IPS DF 6.9 (cell line): ENCODE results near the gene KCNQ1.

Experiments
- DNase-seq: peaks from one replicate; pipeline ENCODE4 v3.0.0-alpha.2; 2013; ENCODE audit warnings: low read depth, low spot score
- H3K27ac ChIP-seq: one replicate; pipeline ENCODE4 v1.5.1; 2013; ENCODE audit warnings: low read length, control low read depth
- H3K27me3 ChIP-seq: 2 replicates; pipeline ENCODE4 v1.6.1; 2013; ENCODE audit warnings: mild to moderate bottlenecking, low read length; ENCODE audit not compliant: control insufficient read depth, insufficient read depth
- H3K36me3 ChIP-seq: 2 replicates; pipeline ENCODE4 v1.6.1; 2013; ENCODE audit warnings: low read length; ENCODE audit not compliant: control insufficient read depth, insufficient read depth
- H3K4me1 ChIP-seq: 2 replicates; pipeline ENCODE4 v1.6.1; 2013; ENCODE audit warnings: low read length; ENCODE audit not compliant: control insufficient read depth, insufficient read depth
- H3K4me3 ChIP-seq: 2 replicates; pipeline ENCODE4 v1.5.1; 2013; ENCODE audit warnings: mild to moderate bottlenecking, low read length
- H3K9me3 ChIP-seq: 2 replicates; pipeline ENCODE4 v1.6.1; 2013; ENCODE audit warnings: low read length, inconsistent platforms; ENCODE audit not compliant: control insufficient read depth, insufficient read depth
- WGBS: extraction: QIAGEN DNeasy Blood & Tissue Kit; methylation state at CpG from one replicate; pipeline ENCODE4 v1.1.7; 2013; ENCODE audit warnings: mixed read lengths, missing lambda C conversion rate; ENCODE audit not compliant: insufficient read length, insufficient coverage; 5-methylcytosine and 5-hydroxymethylcytosine counted together

Gene KCNQ1

DNA sequence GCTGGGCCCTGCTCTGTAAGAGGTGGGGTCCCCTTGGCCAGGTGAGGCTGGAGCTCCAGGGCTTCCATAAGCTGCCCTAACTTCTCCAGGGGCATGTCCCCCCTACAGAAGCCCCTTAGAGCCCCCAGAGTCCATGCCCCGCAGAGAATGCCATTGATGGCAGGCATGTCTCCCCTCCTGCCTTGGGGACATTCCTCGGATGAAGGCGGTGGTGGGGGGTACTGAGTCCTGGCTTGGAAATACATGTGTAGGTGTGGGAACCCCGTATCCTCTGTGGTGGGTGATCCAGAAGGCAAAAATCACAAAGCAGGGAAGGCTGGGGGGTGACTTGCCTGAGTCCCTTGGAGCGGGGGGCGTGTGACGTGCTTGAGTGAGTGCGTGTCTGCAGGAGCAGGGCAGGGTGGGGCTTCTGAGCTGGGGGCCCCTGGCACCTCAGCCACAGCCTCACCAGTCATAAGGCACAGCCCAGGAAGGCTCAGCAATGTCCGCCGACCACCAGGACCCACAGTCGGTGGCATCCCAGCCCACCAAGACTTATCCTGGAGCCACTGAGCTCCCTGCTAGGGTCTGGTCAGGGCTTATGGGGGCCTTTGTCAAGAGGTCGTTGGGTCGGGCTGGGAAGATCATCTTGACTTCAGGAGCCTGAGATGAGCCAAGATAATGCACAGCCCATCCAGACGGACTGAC is 324.7 kb downstream of the KCNQ1 start:
- no peaks in the 10 kb centered on the region for H3K4me1 ChIP-seq
- H3K27me3 ChIP-seq = peaks cover 15% of the 10 kb centered on the region; the same call in 1 of the 2 replicates
- no CpG with 5 or more reads among the region's 14 CpGs for WGBS
- H3K27ac ChIP-seq = no peak overlapping the region
- DNase-seq = no peak
- H3K9me3 ChIP-seq = no peaks in the 10 kb centered on the region
- H3K4me3 ChIP-seq = no peak overlapping the region
- no peaks in the 10 kb centered on the region for H3K36me3 ChIP-seq

- Histone ChIP-seq H3K36me3 (no peaks in the 10 kb centered on the region), H3K27me3 (peaks cover 15% of the 10 kb centered on the region; the same call in 1 of the 2 replicates), H3K27ac (no peak overlapping the region), H3K4me3 (no peak overlapping the region), H3K4me1 (no peaks in the 10 kb centered on the region), H3K9me3 (no peaks in the 10 kb centered on the region)
- no CpG with 5 or more reads among the region's 13 CpGs for WGBS
- no peak for DNase-seq
Observed at GRCh38 chr11:2770096-2770751, 325.4 kb downstream of the KCNQ1 start.

GRCh38 chr11:2770761-2771301 is 326.0 kb downstream of the KCNQ1 start:
- no peaks in the 10 kb centered on the region for H3K9me3 ChIP-seq
- H3K4me1 ChIP-seq = no peaks in the 10 kb centered on the region
- peaks cover 13% of the 10 kb centered on the region; the same call in 1 of the 2 replicates for H3K27me3 ChIP-seq
- no CpG with 5 or more reads among the region's 9 CpGs for WGBS
- no peak overlapping the region for H3K27ac ChIP-seq
- H3K4me3 ChIP-seq = no peak overlapping the region
- H3K36me3 ChIP-seq = no peaks in the 10 kb centered on the region; the same call in 1 of the 2 replicates
- DNase-seq = no peak

- Histone ChIP-seq H3K27ac (no peak overlapping the region), H3K4me1 (no peaks in the 10 kb centered on the region), H3K36me3 (no peaks in the 10 kb centered on the region; the same call in 1 of the 2 replicates), H3K27me3 (peaks cover 9% of the 10 kb centered on the region; the same call in 1 of the 2 replicates), H3K4me3 (no peak overlapping the region), H3K9me3 (no peaks in the 10 kb centered on the region)
- DNase-seq = no peak
- WGBS = no CpG with 5 or more reads among the region's 12 CpGs
Observed at GRCh38 chr11:2771758-2772466, 327.1 kb downstream of the KCNQ1 start.

DNA sequence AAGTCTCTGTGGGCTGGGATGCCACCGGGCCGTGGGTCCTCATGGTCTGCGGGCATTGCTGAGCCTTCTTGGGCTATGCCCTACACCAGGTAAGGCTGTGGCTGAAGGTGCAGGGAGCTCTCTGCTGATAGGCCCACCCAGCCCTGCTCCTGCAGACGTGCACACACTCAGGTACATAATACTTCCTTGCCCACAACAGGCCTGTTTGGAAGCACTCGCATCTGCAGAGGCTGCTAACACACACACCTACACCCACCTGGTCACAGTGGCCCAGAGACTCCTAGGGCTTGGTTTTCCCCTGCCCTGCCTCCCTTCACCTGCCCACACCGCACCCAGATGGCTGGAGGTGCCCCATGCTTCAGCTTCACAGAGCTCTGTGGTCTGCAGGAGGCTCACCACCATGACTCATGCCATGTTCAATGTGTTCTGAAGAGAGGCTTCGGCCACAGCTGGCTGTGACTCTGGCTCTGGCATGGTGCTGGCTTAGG is 327.8 kb downstream of the KCNQ1 start:
- Histone ChIP-seq H3K4me3 (no peak overlapping the region), H3K27me3 (peaks cover 8% of the 10 kb centered on the region; the same call in 1 of the 2 replicates), H3K27ac (no peak overlapping the region), H3K4me1 (no peaks in the 10 kb centered on the region), H3K36me3 (no peaks in the 10 kb centered on the region; the same call in 1 of the 2 replicates), H3K9me3 (no peaks in the 10 kb centered on the region)
- no peak for DNase-seq
- WGBS = no CpG with 5 or more reads among the region's 7 CpGs

- H3K9me3 ChIP-seq = no peaks in the 10 kb centered on the region
- DNase-seq = no peak
- H3K4me3 ChIP-seq = no peak overlapping the region
- WGBS = no CpG with 5 or more reads among the region's 13 CpGs
- H3K36me3 ChIP-seq = no peaks in the 10 kb centered on the region; the same call in 1 of the 2 replicates
- H3K27ac ChIP-seq = no peak overlapping the region
- H3K4me1 ChIP-seq = no peaks in the 10 kb centered on the region
- H3K27me3 ChIP-seq = peaks cover 4% of the 10 kb centered on the region; the same call in 1 of the 2 replicates
Observed at GRCh38 chr11:2774173-2775082, 329.6 kb downstream of the KCNQ1 start.

GRCh38 chr11:2775083-2775625 is 330.3 kb downstream of the KCNQ1 start:
- Histone ChIP-seq H3K9me3 (no peaks in the 10 kb centered on the region), H3K4me1 (no peaks in the 10 kb centered on the region), H3K36me3 (no peaks in the 10 kb centered on the region; the same call in 1 of the 2 replicates), H3K27me3 (peaks cover 4% of the 10 kb centered on the region; the same call in 1 of the 2 replicates), H3K4me3 (no peak overlapping the region), H3K27ac (no peak overlapping the region)
- DNase-seq = no peak
- WGBS = no CpG with 5 or more reads among the region's 5 CpGs

GRCh38 chr11:2775626-2776350 is 331.0 kb downstream of the KCNQ1 start:
- Histone ChIP-seq H3K9me3 (no peaks in the 10 kb centered on the region), H3K27me3 (peaks cover 4% of the 10 kb centered on the region; the same call in 1 of the 2 replicates), H3K4me1 (no peaks in the 10 kb centered on the region), H3K27ac (no peak overlapping the region), H3K36me3 (no peaks in the 10 kb centered on the region; the same call in 1 of the 2 replicates), H3K4me3 (no peak overlapping the region)
- no peak for DNase-seq
- no CpG with 5 or more reads among the region's 29 CpGs for WGBS
